PC-9 (cell line): Measurements from ENCODE around the gene HSF5. TPM values are rescaled to one million over a fixed set of nuclear protein-coding genes. Genes with fewer than 3 reads are reported as not detected.

Source experiments
- BruUV-seq: library from RNA; stranded (reverse); fragments of 400-500 nt; replicated peaks from 2 replicates; lab custom pipeline; 2021; lab: Mats Ljungman, UMichigan
- CTCF ChIA-PET: fragments of 300-600 bp; sonication (Branson Sonifier 250); formaldehyde crosslinking; loops from one replicate; lab custom pipeline; 2022; ENCODE audit warnings: antibody characterized with exemption; lab: Charles Lee
- POLR2A ChIA-PET: fragments of 300-600 bp; sonication (Branson Sonifier 250); formaldehyde crosslinking; loops from one replicate; lab custom pipeline; 2022; ENCODE audit warnings: antibody characterized with exemption; ENCODE audit not compliant: unreplicated experiment; lab: Charles Lee
- DNase-seq, 2 experiments: peaks; one replicate each; pipeline versions ENCODE4 v3.0.0 to v3.0.0-alpha.2; 2015 to 2022; ENCODE audit warnings: mixed read lengths in 1 of 2
- H2AFZ ChIP-seq: fragments of 200-600 bp; sonication (generic); 2 replicates; pipeline ENCODE4 v1.8.1; 2017; ENCODE audit warnings: antibody characterized with exemption
- H3F3A ChIP-seq: fragments of 200-600 bp; sonication (generic); 2 replicates; pipeline ENCODE4 v1.8.1; 2017; ENCODE audit warnings: antibody characterized with exemption, mild to moderate bottlenecking, low read depth; ENCODE audit not compliant: insufficient read depth
- H3K27ac ChIP-seq: fragments of 200-600 bp; sonication (generic); 2 replicates; pipeline ENCODE4 v1.6.1; 2016; ENCODE audit warnings: mixed run types
- H3K27me3 ChIP-seq: fragments of 200-600 bp; sonication (generic); 2 replicates; pipeline ENCODE4 v1.6.1; 2016; ENCODE audit warnings: low read depth, mixed run types; ENCODE audit not compliant: insufficient read depth
- H3K36me3 ChIP-seq: fragments of 200-600 bp; sonication (generic); 2 replicates; pipeline ENCODE4 v1.6.1; 2016; ENCODE audit warnings: low read depth, mixed run types
- H3K4me1 ChIP-seq: fragments of 200-600 bp; sonication (generic); replicated peaks from 2 replicates; pipeline ENCODE4 v1.6.1; 2016; ENCODE audit warnings: mixed run types; ENCODE audit not compliant: insufficient read depth
- H3K4me2 ChIP-seq: fragments of 200-600 bp; sonication (generic); 2 replicates; pipeline ENCODE4 v1.6.1; 2017; ENCODE audit warnings: mixed run types
- H3K4me3 ChIP-seq: fragments of 200-600 bp; sonication (generic); 2 replicates; pipeline ENCODE4 v1.6.1; 2016; ENCODE audit warnings: mixed run types
- H3K79me2 ChIP-seq: fragments of 200-600 bp; sonication (generic); 2 replicates; pipeline ENCODE4 v1.6.1; 2017; ENCODE audit warnings: low read depth, mixed run types
- H3K9me2 ChIP-seq: fragments of 200-600 bp; sonication (generic); 2 replicates; pipeline ENCODE4 v1.8.1; 2017; ENCODE audit warnings: mild to moderate bottlenecking; ENCODE audit not compliant: insufficient read depth
- H3K9me3 ChIP-seq: fragments of 200-600 bp; sonication (generic); 2 replicates; pipeline ENCODE4 v1.8.1; 2016; ENCODE audit warnings: low read depth; ENCODE audit not compliant: insufficient read depth
- H4K20me1 ChIP-seq: fragments of 200-600 bp; sonication (generic); 2 replicates; pipeline ENCODE4 v1.8.1; 2017; ENCODE audit not compliant: insufficient read depth
- CTCF ChIP-seq: fragments of 200-600 bp; sonication (generic); conservative IDR thresholded peaks from 2 replicates; pipeline ENCODE4 v1.6.1; 2017; ENCODE audit warnings: mixed run types, antibody characterized with exemption, mild to moderate bottlenecking, moderate library complexity
- EZH2 ChIP-seq: fragments of 200-600 bp; sonication (generic); IDR thresholded peaks from 2 replicates; pipeline ENCODE4 v1.8.0; 2017; ENCODE audit warnings: antibody characterized with exemption, low read depth
- intact Hi-C: fragments of 100-400 bp; cut with micrococcal nuclease; formaldehyde crosslinking; loops from one replicate; pipeline ENCODE4 v1.10.0; 2022; ENCODE audit not compliant: unreplicated experiment
- total RNA-seq: library from RNA; stranded (reverse); gene quantifications from 2 replicates; pipeline ENCODE4 v1.2.3, GENCODE V29; 2021

HSF5 gene
- total RNA-seq, 1 experiment from 2014 or later: not detected

GRCh38 chr17:58410714-58411407 lies 77.3 kb downstream of the HSF5 start:
- BruUV-seq: no TSS peak
- H4K20me1 ChIP-seq: no peaks in the 10 kb centered on the region
- DNase-seq: no peak
- no peaks in the 10 kb centered on the region for H3K9me3 ChIP-seq
- H2AFZ ChIP-seq: no peak overlapping the region
- TF ChIP-seq EZH2 (no peak), CTCF (no peak)
- no peaks in the 10 kb centered on the region for H3K27me3 ChIP-seq
- no peaks in the 10 kb centered on the region for H3K79me2 ChIP-seq
- H3K4me3 ChIP-seq: no peak overlapping the region
- no peaks in the 10 kb centered on the region for H3K9me2 ChIP-seq
- no peaks in the 10 kb centered on the region for H3F3A ChIP-seq
- no peaks in the 10 kb centered on the region for H3K36me3 ChIP-seq
- H3K4me1 ChIP-seq: peaks cover 31% of the 10 kb centered on the region
- H3K4me2 ChIP-seq: peak overlapping the region; percentile 23; the same call in 1 of the 2 replicates
- intact Hi-C loops: loop anchor here (10.0 kb wide), 1 partner anchor 196 kb away; the partner anchor contains the start of gene MKS1
- POLR2A ChIA-PET: no interaction called here
- H3K27ac ChIP-seq: no peak overlapping the region
- CTCF ChIA-PET: interaction anchor here (0.7 kb wide), 1 partner anchor 23 kb away, joined by 3 read pairs; no protein-coding TSS in a partner anchor

- BruUV-seq: no TSS peak
- ChIA-PET CTCF (no interaction called here), POLR2A (no interaction called here)
- Histone ChIP-seq H3F3A (no peaks in the 10 kb centered on the region), H4K20me1 (no peaks in the 10 kb centered on the region), H3K4me2 (no peak overlapping the region), H3K9me3 (no peaks in the 10 kb centered on the region), H3K4me1 (peaks cover 26% of the 10 kb centered on the region), H3K36me3 (no peaks in the 10 kb centered on the region), H2AFZ (no peak overlapping the region), H3K4me3 (no peak overlapping the region), H3K79me2 (no peaks in the 10 kb centered on the region), H3K9me2 (no peaks in the 10 kb centered on the region), H3K27me3 (no peaks in the 10 kb centered on the region), H3K27ac (no peak overlapping the region)
- no peak for DNase-seq
- TF ChIP-seq CTCF (no peak), EZH2 (no peak)
- intact Hi-C loops: no loop called here
Measured at GRCh38 chr17:58409432-58409831, 78.8 kb downstream of the HSF5 start.

DNA sequence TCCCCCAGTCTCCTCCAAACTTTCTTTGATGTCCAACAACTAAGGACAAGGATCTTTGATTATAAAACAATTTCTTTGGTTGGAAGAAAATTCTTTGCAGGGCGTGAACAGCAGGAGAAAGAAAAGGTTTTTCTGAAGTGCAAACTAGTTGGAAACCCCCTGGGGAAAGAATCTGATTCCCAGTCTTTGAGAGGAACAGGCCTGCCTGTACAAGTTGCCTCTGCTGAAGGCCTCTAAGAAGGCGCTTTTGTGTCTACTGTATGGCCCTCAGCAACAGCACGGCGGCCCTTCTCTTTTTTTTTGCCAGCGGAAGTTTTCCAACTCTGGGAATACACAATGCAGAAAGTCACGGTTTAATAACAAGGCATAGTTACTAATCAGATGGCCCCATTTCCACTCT lies 84.9 kb downstream of the HSF5 start:
- H3K9me2 ChIP-seq: no peaks in the 10 kb centered on the region
- no peaks in the 10 kb centered on the region for H3K79me2 ChIP-seq
- TF ChIP-seq EZH2: no peak
- TF ChIP-seq CTCF: no peak
- intact Hi-C loops: no loop called here
- H4K20me1 ChIP-seq: no peaks in the 10 kb centered on the region
- ChIA-PET POLR2A (no interaction called here), CTCF (no interaction called here)
- DNase-seq: no peak
- H3K4me1 ChIP-seq: peaks cover 23% of the 10 kb centered on the region
- no peak overlapping the region for H3K27ac ChIP-seq
- no peaks in the 10 kb centered on the region; the same call in 1 of the 2 replicates for H3K9me3 ChIP-seq
- H3K27me3 ChIP-seq: 0 out of 2 replicates have a peak, but pooled peaks cover 6% of the 10 kb centered on the region
- no peak overlapping the region for H3K4me2 ChIP-seq
- no peaks in the 10 kb centered on the region for H3K36me3 ChIP-seq
- BruUV-seq: no TSS peak
- H3K4me3 ChIP-seq: no peak overlapping the region
- H2AFZ ChIP-seq: no peak overlapping the region
- peaks cover 14% of the 10 kb centered on the region; the same call in 1 of the 2 replicates for H3F3A ChIP-seq
